ENCODE measurements around the gene RNF43. TPM values are rescaled to one million over a fixed set of nuclear protein-coding genes. Genes with fewer than 3 reads are reported as not detected.

The RNF43 gene
- total and polyA plus RNA-seq, 2 of the 13 experiments (the other 11 are each of a cell fraction or from before 2014, with no cell fraction given), result 31.0 to 53.4 TPM

DNA sequence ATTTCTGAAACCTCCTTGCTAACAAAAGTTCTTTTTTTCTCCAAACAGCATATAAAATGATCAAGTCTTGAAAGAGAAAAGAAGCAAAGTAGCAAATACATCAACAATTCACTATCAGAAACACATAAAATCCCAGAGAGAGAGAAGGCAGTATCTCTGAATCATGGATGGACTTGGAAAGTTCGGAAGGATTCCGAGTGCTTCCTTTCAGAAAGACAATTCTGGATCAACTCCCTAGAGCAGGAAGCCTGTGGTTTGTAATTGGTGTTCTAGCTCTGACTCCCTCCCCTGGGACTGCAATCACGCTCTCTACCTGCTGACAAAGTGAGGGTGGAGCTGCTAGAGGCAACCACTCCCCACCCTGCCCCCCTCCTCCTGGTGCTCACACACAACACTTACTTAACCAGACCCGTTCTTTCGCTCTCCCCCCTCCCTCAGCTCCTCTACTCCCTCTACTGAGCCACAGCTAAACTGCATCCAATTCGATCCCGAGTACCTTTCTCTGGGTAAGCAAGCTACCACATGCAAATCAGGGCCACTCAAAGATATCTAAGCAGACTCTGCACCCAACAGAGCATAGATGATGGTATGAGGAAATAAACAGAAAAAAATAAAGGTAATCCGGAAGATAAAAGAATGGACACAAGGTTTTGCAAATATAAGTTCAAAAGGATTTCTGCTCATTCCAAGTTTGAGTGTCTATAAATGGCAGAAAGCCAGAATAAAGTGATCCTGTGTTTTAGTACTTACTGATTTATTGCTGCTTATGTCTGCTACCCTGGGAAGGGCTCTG lies at the start of gene RNF43 (continued):
- TF ChIP-seq ZBTB3 (CRISPR knock-in tag; IDR thresholded peaks at IDR 0.05; ENCODE audit: borderline replicate concordance, low read depth) (no peak), DPF2 (CRISPR knock-in tag; IDR thresholded peaks at IDR 0.05; ENCODE audit: borderline replicate concordance, low read depth) (peak; percentile 58; the same call in 1 of the 2 replicates), MYC (CRISPR knock-in tag; IDR thresholded peaks at IDR 0.05; ENCODE audit: borderline replicate concordance) (peak; percentile 83; the same call in 1 of the 2 replicates), SMAD9 (CRISPR knock-in tag; IDR thresholded peaks at IDR 0.05) (no peak), KLF13 (CRISPR knock-in tag; IDR thresholded peaks at IDR 0.05) (no peak), PCBP2 (optimal IDR thresholded peaks at IDR 0.05; ENCODE audit: low read depth, low read length, poor library complexity, severe bottlenecking) (no peak), ZNF761 (CRISPR knock-in tag; conservative IDR thresholded peaks at IDR 0.05) (peak; percentile 85), AHR (CRISPR knock-in tag; IDR thresholded peaks at IDR 0.05) (peak; percentile 86; the same call in 1 of the 2 replicates), KDM1A (CRISPR knock-in tag; IDR thresholded peaks at IDR 0.05) (no peak), ZKSCAN5 (CRISPR knock-in tag; IDR thresholded peaks at IDR 0.05) (no peak; the same call in 1 of the 2 replicates), ZSCAN12 (CRISPR knock-in tag; IDR thresholded peaks at IDR 0.05) (0 out of 2 replicates have a peak, but pooled peaks have one; percentile 76), ZNF329 (CRISPR knock-in tag; IDR thresholded peaks at IDR 0.05; ENCODE audit: low read depth) (peak; percentile 76; the same call in 1 of the 2 replicates), HCFC1 (IDR thresholded peaks at IDR 0.05; ENCODE audit: low read depth, low read length) (peak; percentile 26; the same call in 1 of the 2 replicates), ZNF205 (CRISPR knock-in tag; IDR thresholded peaks at IDR 0.05) (peak; percentile 66; the same call in 1 of the 2 replicates), GFI1 (CRISPR knock-in tag; IDR thresholded peaks at IDR 0.05; ENCODE audit: borderline replicate concordance) (peak; percentile 97), ZNF3 (CRISPR knock-in tag; IDR thresholded peaks at IDR 0.05) (no peak)
- TF ChIP-seq, protein P1, sequence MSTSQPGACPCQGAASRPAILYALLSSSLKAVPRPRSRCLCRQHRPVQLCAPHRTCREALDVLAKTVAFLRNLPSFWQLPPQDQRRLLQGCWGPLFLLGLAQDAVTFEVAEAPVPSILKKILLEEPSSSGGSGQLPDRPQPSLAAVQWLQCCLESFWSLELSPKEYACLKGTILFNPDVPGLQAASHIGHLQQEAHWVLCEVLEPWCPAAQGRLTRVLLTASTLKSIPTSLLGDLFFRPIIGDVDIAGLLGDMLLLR (CRISPR knock-in tag; IDR thresholded peaks at IDR 0.05), result peak; percentile 58; the same call in 1 of the 2 replicates
- TF ChIP-seq, protein P2, sequence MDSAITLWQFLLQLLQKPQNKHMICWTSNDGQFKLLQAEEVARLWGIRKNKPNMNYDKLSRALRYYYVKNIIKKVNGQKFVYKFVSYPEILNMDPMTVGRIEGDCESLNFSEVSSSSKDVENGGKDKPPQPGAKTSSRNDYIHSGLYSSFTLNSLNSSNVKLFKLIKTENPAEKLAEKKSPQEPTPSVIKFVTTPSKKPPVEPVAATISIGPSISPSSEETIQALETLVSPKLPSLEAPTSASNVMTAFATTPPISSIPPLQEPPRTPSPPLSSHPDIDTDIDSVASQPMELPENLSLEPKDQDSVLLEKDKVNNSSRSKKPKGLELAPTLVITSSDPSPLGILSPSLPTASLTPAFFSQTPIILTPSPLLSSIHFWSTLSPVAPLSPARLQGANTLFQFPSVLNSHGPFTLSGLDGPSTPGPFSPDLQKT (CRISPR knock-in tag; IDR thresholded peaks at IDR 0.05; ENCODE audit: borderline replicate concordance), result no peak
- TF ChIP-seq, protein P3, sequence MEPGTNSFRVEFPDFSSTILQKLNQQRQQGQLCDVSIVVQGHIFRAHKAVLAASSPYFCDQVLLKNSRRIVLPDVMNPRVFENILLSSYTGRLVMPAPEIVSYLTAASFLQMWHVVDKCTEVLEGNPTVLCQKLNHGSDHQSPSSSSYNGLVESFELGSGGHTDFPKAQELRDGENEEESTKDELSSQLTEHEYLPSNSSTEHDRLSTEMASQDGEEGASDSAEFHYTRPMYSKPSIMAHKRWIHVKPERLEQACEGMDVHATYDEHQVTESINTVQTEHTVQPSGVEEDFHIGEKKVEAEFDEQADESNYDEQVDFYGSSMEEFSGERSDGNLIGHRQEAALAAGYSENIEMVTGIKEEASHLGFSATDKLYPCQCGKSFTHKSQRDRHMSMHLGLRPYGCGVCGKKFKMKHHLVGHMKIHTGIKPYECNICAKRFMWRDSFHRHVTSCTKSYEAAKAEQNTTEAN (CRISPR knock-in tag; conservative IDR thresholded peaks at IDR 0.05), result peak; percentile 92
- TF ChIP-seq, protein P4, sequence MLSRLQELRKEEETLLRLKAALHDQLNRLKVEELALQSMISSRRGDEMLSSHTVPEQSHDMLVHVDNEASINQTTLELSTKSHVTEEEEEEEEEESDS (CRISPR knock-in tag; IDR thresholded peaks at IDR 0.05; ENCODE audit: borderline replicate concordance), result peak; percentile 74
- TF ChIP-seq, protein P5, sequence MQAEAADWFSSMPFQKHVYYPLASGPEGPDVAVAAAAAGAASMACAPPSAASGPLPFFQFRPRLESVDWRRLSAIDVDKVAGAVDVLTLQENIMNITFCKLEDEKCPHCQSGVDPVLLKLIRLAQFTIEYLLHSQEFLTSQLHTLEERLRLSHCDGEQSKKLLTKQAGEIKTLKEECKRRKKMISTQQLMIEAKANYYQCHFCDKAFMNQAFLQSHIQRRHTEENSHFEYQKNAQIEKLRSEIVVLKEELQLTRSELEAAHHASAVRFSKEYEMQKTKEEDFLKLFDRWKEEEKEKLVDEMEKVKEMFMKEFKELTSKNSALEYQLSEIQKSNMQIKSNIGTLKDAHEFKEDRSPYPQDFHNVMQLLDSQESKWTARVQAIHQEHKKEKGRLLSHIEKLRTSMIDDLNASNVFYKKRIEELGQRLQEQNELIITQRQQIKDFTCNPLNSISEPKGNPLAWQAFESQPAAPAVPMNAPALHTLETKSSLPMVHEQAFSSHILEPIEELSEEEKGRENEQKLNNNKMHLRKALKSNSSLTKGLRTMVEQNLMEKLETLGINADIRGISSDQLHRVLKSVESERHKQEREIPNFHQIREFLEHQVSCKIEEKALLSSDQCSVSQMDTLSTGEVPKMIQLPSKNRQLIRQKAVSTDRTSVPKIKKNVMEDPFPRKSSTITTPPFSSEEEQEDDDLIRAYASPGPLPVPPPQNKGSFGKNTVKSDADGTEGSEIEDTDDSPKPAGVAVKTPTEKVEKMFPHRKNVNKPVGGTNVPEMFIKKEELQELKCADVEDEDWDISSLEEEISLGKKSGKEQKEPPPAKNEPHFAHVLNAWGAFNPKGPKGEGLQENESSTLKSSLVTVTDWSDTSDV (CRISPR knock-in tag; IDR thresholded peaks at IDR 0.05), result no peak; the same call in 1 of the 2 replicates
- TF ChIP-seq, protein P6, sequence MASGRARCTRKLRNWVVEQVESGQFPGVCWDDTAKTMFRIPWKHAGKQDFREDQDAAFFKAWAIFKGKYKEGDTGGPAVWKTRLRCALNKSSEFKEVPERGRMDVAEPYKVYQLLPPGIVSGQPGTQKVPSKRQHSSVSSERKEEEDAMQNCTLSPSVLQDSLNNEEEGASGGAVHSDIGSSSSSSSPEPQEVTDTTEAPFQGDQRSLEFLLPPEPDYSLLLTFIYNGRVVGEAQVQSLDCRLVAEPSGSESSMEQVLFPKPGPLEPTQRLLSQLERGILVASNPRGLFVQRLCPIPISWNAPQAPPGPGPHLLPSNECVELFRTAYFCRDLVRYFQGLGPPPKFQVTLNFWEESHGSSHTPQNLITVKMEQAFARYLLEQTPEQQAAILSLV (CRISPR knock-in tag; IDR thresholded peaks at IDR 0.05; ENCODE audit: borderline replicate concordance), result no peak
